Sigmoid colon (tissue), 4 donors: ENCODE measurements around the gene RECK.

Experiments
- EP300 ChIP-seq, 4 donors: sonication (generic); formaldehyde crosslinking; IDR thresholded peaks; one replicate each; pipeline ENCODE4 v1.6.1; 2017; ENCODE audit warnings: antibody characterized with exemption in 4 of 4
- TF ChIP-seq, protein P1 (sequence below), 4 experiments: fragments of 450-650 bp in 3 of 4; fragments of 200-600 bp in 1 of 4; IDR thresholded peaks; one replicate each; pipeline ENCODE4 v1.5.1; 2016 to 2019; ENCODE audit warnings: antibody characterized with exemption in 4 of 4, mild to moderate bottlenecking in 3 of 4, moderate library complexity in 2 of 4

DNA sequence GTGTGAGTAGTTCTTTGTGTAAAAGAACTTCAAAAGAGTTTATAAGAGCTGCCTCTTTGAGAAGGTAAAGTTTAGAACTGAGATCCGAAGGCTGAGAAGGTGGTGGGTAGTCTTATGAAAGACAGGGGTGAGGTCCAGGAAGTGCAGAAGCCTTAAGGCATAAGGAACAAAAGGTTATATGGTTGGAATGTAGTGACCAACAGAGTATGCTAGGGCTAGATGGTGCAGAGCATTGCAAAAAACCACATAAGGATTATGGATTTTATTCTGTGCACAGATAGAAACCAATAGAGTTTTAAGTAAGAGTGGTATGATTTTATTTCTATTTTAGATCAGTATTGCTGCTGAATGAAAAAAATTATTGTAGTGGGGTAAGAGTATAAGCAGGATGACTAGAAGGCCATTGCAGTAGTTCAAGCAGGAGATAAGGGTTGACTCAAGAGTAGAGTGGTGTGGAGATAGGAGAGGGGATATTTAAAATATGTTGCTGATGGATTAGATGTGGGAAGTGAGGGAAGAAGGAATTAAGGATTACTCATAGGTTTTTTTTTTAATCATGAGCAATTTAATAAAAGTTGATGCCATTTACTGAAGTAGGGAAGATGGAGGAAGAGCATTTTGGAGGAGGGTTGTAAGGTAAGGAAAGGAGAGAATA, 3.7 kb downstream of the RECK start:
- TF ChIP-seq, protein P1, sequence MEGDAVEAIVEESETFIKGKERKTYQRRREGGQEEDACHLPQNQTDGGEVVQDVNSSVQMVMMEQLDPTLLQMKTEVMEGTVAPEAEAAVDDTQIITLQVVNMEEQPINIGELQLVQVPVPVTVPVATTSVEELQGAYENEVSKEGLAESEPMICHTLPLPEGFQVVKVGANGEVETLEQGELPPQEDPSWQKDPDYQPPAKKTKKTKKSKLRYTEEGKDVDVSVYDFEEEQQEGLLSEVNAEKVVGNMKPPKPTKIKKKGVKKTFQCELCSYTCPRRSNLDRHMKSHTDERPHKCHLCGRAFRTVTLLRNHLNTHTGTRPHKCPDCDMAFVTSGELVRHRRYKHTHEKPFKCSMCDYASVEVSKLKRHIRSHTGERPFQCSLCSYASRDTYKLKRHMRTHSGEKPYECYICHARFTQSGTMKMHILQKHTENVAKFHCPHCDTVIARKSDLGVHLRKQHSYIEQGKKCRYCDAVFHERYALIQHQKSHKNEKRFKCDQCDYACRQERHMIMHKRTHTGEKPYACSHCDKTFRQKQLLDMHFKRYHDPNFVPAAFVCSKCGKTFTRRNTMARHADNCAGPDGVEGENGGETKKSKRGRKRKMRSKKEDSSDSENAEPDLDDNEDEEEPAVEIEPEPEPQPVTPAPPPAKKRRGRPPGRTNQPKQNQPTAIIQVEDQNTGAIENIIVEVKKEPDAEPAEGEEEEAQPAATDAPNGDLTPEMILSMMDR (IDR thresholded peaks at IDR 0.05): no peak
- no peak for TF ChIP-seq EP300 (IDR thresholded peaks at IDR 0.05)
